HL-60 (cell line): ENCODE results near the gene YIPF4.
"Not testable (repeated sequence)": the region's sequence is repeated elsewhere in the genome, so short reads cannot be mapped to it uniquely, and the experiment has no call there.

Source experiments
- DNase-seq, 2 experiments: peaks; one replicate each; pipeline ENCODE4 v3.0.0-alpha.2; 2010 to 2020; ENCODE audit warnings: low read depth in 1 of 2, low spot score in 1 of 2
- H3K27ac ChIP-seq: fragments of 250-450 bp; sonication (Bioruptor Pico); replicated peaks from 2 replicates; pipeline ENCODE4 v1.5.1; 2020; ENCODE audit warnings: mild to moderate bottlenecking, moderate library complexity
- H3K27me3 ChIP-seq: fragments of 250-450 bp; sonication (Bioruptor Pico); 2 replicates; pipeline ENCODE4 v1.5.1; 2021; ENCODE audit warnings: mild to moderate bottlenecking, moderate library complexity; ENCODE audit not compliant: insufficient read depth, poor library complexity, severe bottlenecking
- H3K4me3 ChIP-seq: replicated peaks from 2 replicates; pipeline ENCODE4 v1.5.1; 2011; ENCODE audit warnings: mild to moderate bottlenecking, control low read depth, low read length; ENCODE audit not compliant: insufficient read depth
- GABPA ChIP-seq: IDR thresholded peaks from 2 replicates; pipeline ENCODE4 v1.6.1; 2012; ENCODE audit warnings: low read depth
- POLR2AphosphoS5 ChIP-seq: IDR thresholded peaks from 2 replicates; pipeline ENCODE4 v1.6.1; 2012; ENCODE audit warnings: low read depth
- SPI1 ChIP-seq: IDR thresholded peaks from 2 replicates; pipeline ENCODE4 v1.6.1; 2012; ENCODE audit warnings: low read depth, mild to moderate bottlenecking, borderline replicate concordance
- TF ChIP-seq, protein P1 (sequence below): IDR thresholded peaks from one replicate; pipeline ENCODE4 v1.5.1; 2011; ENCODE audit warnings: low read length, control low read depth, inconsistent platforms; ENCODE audit not compliant: insufficient read depth
- TF ChIP-seq, protein P2 (sequence below): IDR thresholded peaks from 2 replicates; pipeline ENCODE4 v1.6.1; 2012; ENCODE audit warnings: low read depth; ENCODE audit not compliant: insufficient replicate concordance

Gene YIPF4

DNA sequence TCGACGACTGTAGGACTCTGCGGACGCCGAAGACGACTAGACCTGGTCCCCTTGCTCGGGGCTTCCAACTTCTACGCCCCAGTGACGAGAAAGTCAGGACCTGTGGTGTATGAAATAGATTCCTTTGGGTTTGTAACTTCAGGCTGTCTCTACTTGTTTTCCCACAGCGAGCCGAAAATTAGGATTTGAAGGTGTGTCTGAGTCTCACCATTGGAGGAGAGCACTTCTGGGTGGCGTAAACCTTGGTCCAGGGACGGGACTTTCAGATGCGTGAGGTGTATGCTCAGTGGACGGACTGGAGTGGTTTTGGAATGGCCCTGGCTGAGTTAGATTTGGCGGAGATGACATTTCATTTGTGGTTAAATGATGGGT, 80.4 kb downstream of the YIPF4 start:
- peak overlapping the region; percentile 84 for H3K4me3 ChIP-seq
- H3K27ac ChIP-seq, result peak overlapping the region; percentile 97; the same call in 1 of the 2 replicates
- H3K27me3 ChIP-seq, result no peaks in the 10 kb centered on the region
- TF ChIP-seq SPI1, result no peak
- no peak for TF ChIP-seq GABPA
- TF ChIP-seq, protein P1, sequence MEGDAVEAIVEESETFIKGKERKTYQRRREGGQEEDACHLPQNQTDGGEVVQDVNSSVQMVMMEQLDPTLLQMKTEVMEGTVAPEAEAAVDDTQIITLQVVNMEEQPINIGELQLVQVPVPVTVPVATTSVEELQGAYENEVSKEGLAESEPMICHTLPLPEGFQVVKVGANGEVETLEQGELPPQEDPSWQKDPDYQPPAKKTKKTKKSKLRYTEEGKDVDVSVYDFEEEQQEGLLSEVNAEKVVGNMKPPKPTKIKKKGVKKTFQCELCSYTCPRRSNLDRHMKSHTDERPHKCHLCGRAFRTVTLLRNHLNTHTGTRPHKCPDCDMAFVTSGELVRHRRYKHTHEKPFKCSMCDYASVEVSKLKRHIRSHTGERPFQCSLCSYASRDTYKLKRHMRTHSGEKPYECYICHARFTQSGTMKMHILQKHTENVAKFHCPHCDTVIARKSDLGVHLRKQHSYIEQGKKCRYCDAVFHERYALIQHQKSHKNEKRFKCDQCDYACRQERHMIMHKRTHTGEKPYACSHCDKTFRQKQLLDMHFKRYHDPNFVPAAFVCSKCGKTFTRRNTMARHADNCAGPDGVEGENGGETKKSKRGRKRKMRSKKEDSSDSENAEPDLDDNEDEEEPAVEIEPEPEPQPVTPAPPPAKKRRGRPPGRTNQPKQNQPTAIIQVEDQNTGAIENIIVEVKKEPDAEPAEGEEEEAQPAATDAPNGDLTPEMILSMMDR, result no peak
- TF ChIP-seq, protein P2, sequence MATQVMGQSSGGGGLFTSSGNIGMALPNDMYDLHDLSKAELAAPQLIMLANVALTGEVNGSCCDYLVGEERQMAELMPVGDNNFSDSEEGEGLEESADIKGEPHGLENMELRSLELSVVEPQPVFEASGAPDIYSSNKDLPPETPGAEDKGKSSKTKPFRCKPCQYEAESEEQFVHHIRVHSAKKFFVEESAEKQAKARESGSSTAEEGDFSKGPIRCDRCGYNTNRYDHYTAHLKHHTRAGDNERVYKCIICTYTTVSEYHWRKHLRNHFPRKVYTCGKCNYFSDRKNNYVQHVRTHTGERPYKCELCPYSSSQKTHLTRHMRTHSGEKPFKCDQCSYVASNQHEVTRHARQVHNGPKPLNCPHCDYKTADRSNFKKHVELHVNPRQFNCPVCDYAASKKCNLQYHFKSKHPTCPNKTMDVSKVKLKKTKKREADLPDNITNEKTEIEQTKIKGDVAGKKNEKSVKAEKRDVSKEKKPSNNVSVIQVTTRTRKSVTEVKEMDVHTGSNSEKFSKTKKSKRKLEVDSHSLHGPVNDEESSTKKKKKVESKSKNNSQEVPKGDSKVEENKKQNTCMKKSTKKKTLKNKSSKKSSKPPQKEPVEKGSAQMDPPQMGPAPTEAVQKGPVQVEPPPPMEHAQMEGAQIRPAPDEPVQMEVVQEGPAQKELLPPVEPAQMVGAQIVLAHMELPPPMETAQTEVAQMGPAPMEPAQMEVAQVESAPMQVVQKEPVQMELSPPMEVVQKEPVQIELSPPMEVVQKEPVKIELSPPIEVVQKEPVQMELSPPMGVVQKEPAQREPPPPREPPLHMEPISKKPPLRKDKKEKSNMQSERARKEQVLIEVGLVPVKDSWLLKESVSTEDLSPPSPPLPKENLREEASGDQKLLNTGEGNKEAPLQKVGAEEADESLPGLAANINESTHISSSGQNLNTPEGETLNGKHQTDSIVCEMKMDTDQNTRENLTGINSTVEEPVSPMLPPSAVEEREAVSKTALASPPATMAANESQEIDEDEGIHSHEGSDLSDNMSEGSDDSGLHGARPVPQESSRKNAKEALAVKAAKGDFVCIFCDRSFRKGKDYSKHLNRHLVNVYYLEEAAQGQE, result no peak
- no peak for TF ChIP-seq POLR2AphosphoS5
- peak in 1 of 2 experiments; percentile 18 for DNase-seq

DNA sequence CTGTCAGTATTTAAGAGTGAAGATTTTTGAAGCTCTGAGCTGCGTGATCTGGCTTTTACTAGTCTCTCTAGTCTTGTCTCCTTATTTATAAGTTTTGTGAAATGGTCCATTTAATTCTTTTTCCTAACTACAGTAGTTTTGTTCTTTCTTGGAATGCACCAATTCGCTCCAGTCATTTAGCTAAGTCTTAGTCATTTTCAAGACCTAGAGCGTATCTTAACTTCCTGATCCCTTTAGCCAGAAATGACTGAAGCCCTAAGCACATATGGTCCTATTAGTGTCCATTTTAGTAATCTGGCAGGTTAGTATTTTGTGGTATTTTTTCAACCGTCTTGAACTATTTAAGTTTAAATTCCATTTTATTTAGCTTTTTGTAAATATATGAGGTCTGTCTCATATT, 82.7 kb downstream of the YIPF4 start:
- Histone ChIP-seq H3K27ac (no peak overlapping the region), H3K4me3 (no peak overlapping the region), H3K27me3 (no peaks in the 10 kb centered on the region)
- no peak for DNase-seq
- no peak for TF ChIP-seq POLR2AphosphoS5
- TF ChIP-seq GABPA, result no peak

DNA sequence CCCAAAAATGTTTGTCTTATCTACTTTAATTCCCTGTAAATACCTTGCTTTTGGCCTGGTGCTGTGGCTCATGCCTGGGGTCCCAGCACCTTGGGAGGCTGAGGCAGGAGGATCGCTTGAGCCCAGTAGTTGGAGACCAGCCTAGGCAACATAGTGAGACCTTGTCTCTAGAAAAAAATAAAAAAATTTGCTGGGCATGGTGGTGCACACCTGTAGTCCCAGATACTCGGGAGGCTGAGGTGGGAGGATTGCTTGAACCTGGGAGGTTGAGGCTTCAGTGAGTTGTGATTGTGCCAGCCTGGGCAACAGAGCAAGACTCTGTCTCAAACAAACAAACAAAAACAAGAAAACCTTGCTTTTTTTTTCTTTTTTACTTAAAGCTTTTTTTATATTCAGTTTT, 85.3 kb downstream of the YIPF4 start:
- not testable (repeated sequence) for DNase-seq

DNA sequence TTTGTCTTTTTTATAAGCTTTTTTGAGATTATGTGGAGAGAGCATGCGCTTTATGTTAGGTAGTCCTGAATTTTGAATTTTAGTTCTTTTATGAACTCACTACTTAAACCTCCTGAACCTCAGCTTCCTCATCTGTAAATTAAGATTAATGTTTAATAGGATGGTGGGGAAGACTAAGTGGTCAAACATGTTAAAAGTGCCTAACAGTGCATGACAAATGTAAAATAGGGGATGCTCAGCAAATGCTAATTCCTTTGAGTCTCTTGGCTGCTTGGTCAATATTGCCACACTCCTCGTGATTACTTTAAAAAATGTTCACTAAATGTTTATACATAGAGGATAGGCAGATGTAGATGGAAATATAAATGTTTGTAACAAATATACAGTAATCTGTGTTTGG, 85.9 kb downstream of the YIPF4 start:
- TF ChIP-seq GABPA, result no peak
- TF ChIP-seq, protein P2, result no peak
- TF ChIP-seq SPI1, result no peak
- Histone ChIP-seq H3K27ac (no peak overlapping the region), H3K27me3 (no peaks in the 10 kb centered on the region), H3K4me3 (no peak overlapping the region)
- DNase-seq, result no peak

More for the DNA sequence above, 85.3 kb downstream of the YIPF4 start:
- not testable (repeated sequence) for H3K27me3 ChIP-seq, H3K27ac ChIP-seq, H3K4me3 ChIP-seq

DNA sequence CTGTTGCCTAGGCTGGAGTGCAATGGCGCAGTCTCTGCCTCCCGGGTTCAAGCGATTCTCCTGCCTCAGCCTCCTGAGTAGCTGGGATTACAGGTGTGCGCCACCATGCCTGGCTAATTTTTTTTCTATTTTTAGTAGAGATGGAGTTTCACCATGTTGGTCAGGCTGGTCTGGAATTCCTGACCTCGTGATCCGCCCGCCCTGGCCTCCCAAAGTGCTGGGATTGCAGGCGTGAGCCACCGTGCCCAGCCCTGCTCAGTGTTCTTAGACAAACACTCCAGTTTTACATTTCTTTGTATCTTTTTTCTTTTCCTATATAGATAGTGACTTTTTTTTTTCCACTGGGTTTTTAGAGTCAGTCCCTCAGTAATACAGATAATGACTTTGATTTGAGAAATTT, 86.6 kb downstream of the YIPF4 start:
- DNase-seq, H3K27ac ChIP-seq, H3K27me3 ChIP-seq, H3K4me3 ChIP-seq: not testable (repeated sequence)

DNA sequence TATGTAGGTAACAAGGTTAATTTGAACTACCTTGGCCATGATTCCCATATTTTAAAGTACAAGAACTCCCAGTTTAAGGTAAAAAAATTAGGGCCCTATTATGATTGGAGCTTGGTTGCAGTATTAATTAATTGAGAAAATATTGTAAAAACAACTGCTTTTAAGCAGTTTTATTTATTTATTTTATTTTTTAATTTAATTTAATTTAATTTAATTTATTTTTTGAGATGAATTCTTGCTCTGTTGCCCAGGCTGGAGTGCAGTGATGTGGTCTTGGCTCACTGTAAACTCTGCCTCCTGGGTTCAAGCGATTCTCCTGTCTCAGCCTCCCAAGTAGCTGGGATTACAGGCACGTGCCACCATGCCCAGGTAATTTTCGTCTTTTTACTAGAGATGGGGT, 88.0 kb downstream of the YIPF4 start:
- not testable (repeated sequence) for H3K4me3 ChIP-seq, H3K27me3 ChIP-seq, DNase-seq

More for the DNA sequence above, 88.0 kb downstream of the YIPF4 start:
- H3K27ac ChIP-seq, result not testable (repeated sequence)
